ENCODE measurements around the gene KRTAP6-2. TPM values are rescaled to one million over a fixed set of nuclear protein-coding genes. Genes with fewer than 3 reads are reported as not detected.
A peak's percentile ranks its signal among the peaks of the same experiment; 100 is the strongest.

The KRTAP6-2 gene
- total RNA-seq, 1 donor: not detected

GRCh38 chr21:30623362-30623761 is 24.7 kb upstream of the KRTAP6-2 start:
- H3K36me3 ChIP-seq (ENCODE audit: insufficient read depth, low read length): no peaks in the 10 kb centered on the region
- no peaks in the 10 kb centered on the region for H3K27me3 ChIP-seq (ENCODE audit: insufficient read depth, low read length)
- H3K4me2 ChIP-seq (ENCODE audit: insufficient read depth, low read length): no peak overlapping the region
- no peak overlapping the region for H2AFZ ChIP-seq (ENCODE audit: low read length)
- DNase-seq (ENCODE audit: insufficient read length, low spot score, missing footprints): no peak
- H3K79me2 ChIP-seq (ENCODE audit: insufficient read depth, low read length): no peaks in the 10 kb centered on the region
- H3K27ac ChIP-seq (ENCODE audit: low read depth, low read length): no peak overlapping the region
- no peak overlapping the region for H3K4me3 ChIP-seq (ENCODE audit: insufficient read depth, low read length)
- TF ChIP-seq CTCF (IDR thresholded peaks at IDR 0.05; ENCODE audit: extremely low read depth, low read depth, low read length): no peak
- no peaks in the 10 kb centered on the region for H3K4me1 ChIP-seq (ENCODE audit: insufficient read depth, low read length)
- H4K20me1 ChIP-seq (ENCODE audit: insufficient read depth, low read length): no peaks in the 10 kb centered on the region
- H3K9me3 ChIP-seq (ENCODE audit: low read depth, low read length): no peaks in the 10 kb centered on the region

GRCh38 chr21:30620522-30620921 is 21.8 kb upstream of the KRTAP6-2 start, which contains the start of gene KRTAP20-4:
Gene KRTAP20-4, plus strand, starts transcription at chr21:30620627.
- H3K4me2 ChIP-seq (ENCODE audit: insufficient read depth, low read length): no peak within 1 kb of the TSS
- no peak within 1 kb of the TSS for H3K4me3 ChIP-seq (ENCODE audit: insufficient read depth, low read length)
- no peaks in the 10 kb centered on the region for H3K79me2 ChIP-seq (ENCODE audit: insufficient read depth, low read length)
- H3K27me3 ChIP-seq (ENCODE audit: insufficient read depth, low read length): no peaks in the 10 kb centered on the region
- H3K27ac ChIP-seq (ENCODE audit: low read depth, low read length): no peak within 1 kb of the TSS
- TF ChIP-seq CTCF (IDR thresholded peaks at IDR 0.05; ENCODE audit: extremely low read depth, low read depth, low read length): no peak
- DNase-seq (ENCODE audit: insufficient read length, low spot score, missing footprints): no peak
- no peaks in the 10 kb centered on the region for H4K20me1 ChIP-seq (ENCODE audit: insufficient read depth, low read length)
- no peaks in the 10 kb centered on the region for H3K4me1 ChIP-seq (ENCODE audit: insufficient read depth, low read length)
- peaks cover 5% of the 10 kb centered on the region for H3K9me3 ChIP-seq (ENCODE audit: low read depth, low read length)
- H2AFZ ChIP-seq (ENCODE audit: low read length): no peak within 1 kb of the TSS
- no peaks in the 10 kb centered on the region for H3K36me3 ChIP-seq (ENCODE audit: insufficient read depth, low read length)

- H3K27ac ChIP-seq (ENCODE audit: low read depth, low read length): no peak overlapping the region
These were observed 21.4 kb upstream of the KRTAP6-2 start for GRCh38 chr21:30620080-30620479.

GRCh38 chr21:30616125-30616524 is 17.4 kb upstream of the KRTAP6-2 start, which contains the start of gene KRTAP20-1:
Gene KRTAP20-1, plus strand, starts transcription at chr21:30616425. Its CDS starts 30 bp downstream, at chr21:30616455.
- no peaks in the 10 kb centered on the region for H3K36me3 ChIP-seq (ENCODE audit: insufficient read depth, low read length)
- H3K27ac ChIP-seq (ENCODE audit: low read depth, low read length): no peak within 1 kb of the TSS
- no peaks in the 10 kb centered on the region for H3K4me1 ChIP-seq (ENCODE audit: insufficient read depth, low read length)
- TF ChIP-seq CTCF (IDR thresholded peaks at IDR 0.05; ENCODE audit: extremely low read depth, low read depth, low read length): no peak
- no peaks in the 10 kb centered on the region for H3K27me3 ChIP-seq (ENCODE audit: insufficient read depth, low read length)
- H3K79me2 ChIP-seq (ENCODE audit: insufficient read depth, low read length): no peaks in the 10 kb centered on the region
- H3K4me2 ChIP-seq (ENCODE audit: insufficient read depth, low read length): no peak within 1 kb of the TSS
- peaks cover 8% of the 10 kb centered on the region for H3K9me3 ChIP-seq (ENCODE audit: low read depth, low read length)
- H4K20me1 ChIP-seq (ENCODE audit: insufficient read depth, low read length): no peaks in the 10 kb centered on the region
- peak; percentile 18 for DNase-seq (ENCODE audit: insufficient read length, low spot score, missing footprints)
- no peak within 1 kb of the TSS for H3K4me3 ChIP-seq (ENCODE audit: insufficient read depth, low read length)
- H2AFZ ChIP-seq (ENCODE audit: low read length): no peak within 1 kb of the TSS

More at GRCh38 chr21:30620080-30620479, 21.4 kb upstream of the KRTAP6-2 start:
- Histone ChIP-seq H3K9me3 (ENCODE audit: low read depth, low read length) (peaks cover 5% of the 10 kb centered on the region), H3K4me1 (ENCODE audit: insufficient read depth, low read length) (no peaks in the 10 kb centered on the region), H3K36me3 (ENCODE audit: insufficient read depth, low read length) (no peaks in the 10 kb centered on the region), H3K79me2 (ENCODE audit: insufficient read depth, low read length) (no peaks in the 10 kb centered on the region), H3K4me2 (ENCODE audit: insufficient read depth, low read length) (no peak overlapping the region), H3K27me3 (ENCODE audit: insufficient read depth, low read length) (no peaks in the 10 kb centered on the region), H4K20me1 (ENCODE audit: insufficient read depth, low read length) (no peaks in the 10 kb centered on the region), H3K4me3 (ENCODE audit: insufficient read depth, low read length) (no peak overlapping the region), H2AFZ (ENCODE audit: low read length) (no peak overlapping the region)
- TF ChIP-seq CTCF (IDR thresholded peaks at IDR 0.05; ENCODE audit: extremely low read depth, low read depth, low read length): no peak
- no peak for DNase-seq (ENCODE audit: insufficient read length, low spot score, missing footprints)
